Neuronal stem cell (in vitro differentiated cells): ENCODE results near the gene TRIM66.

ENCODE experiments used
- DNase-seq: peaks from one replicate; pipeline ENCODE4 v3.0.0-alpha.2; 2013; ENCODE audit warnings: low spot score
- H2AFZ ChIP-seq: one replicate; pipeline ENCODE4 v1.6.1; 2013; ENCODE audit warnings: mild to moderate bottlenecking, low read length, inconsistent platforms
- H2AK5ac ChIP-seq: 2 replicates; pipeline ENCODE4 v1.6.1; 2013; ENCODE audit warnings: low read depth, mild to moderate bottlenecking, inconsistent platforms, low read length, moderate library complexity, mixed read lengths
- H2BK120ac ChIP-seq: 2 replicates; pipeline ENCODE4 v1.6.1; 2013; ENCODE audit warnings: low read depth, mild to moderate bottlenecking, inconsistent platforms, low read length, moderate library complexity, mixed read lengths
- H2BK12ac ChIP-seq: one replicate; pipeline ENCODE4 v1.6.1; 2013; ENCODE audit warnings: low read length, inconsistent platforms
- H2BK15ac ChIP-seq: 2 replicates; pipeline ENCODE4 v1.6.1; 2013; ENCODE audit warnings: mild to moderate bottlenecking, low read length, inconsistent platforms, mixed read lengths
- H2BK5ac ChIP-seq: one replicate; pipeline ENCODE4 v1.6.1; 2013; ENCODE audit warnings: inconsistent platforms, mild to moderate bottlenecking, low read length, moderate library complexity
- H3K14ac ChIP-seq: one replicate; pipeline ENCODE4 v1.6.1; 2013; ENCODE audit warnings: low read length, inconsistent platforms
- H3K18ac ChIP-seq: 2 replicates; pipeline ENCODE4 v1.6.1; 2013; ENCODE audit warnings: low read length, inconsistent platforms
- H3K23ac ChIP-seq: 2 replicates; pipeline ENCODE4 v1.6.1; 2013; ENCODE audit warnings: low read depth, mild to moderate bottlenecking, mixed read lengths, low read length, inconsistent platforms; ENCODE audit not compliant: poor library complexity
- H3K27ac ChIP-seq: replicated peaks from 3 replicates; pipeline ENCODE4 v1.5.1; 2013; ENCODE audit warnings: low read length, inconsistent platforms
- H3K27me3 ChIP-seq, 3 experiments: 2 replicates each; pipeline ENCODE4 v1.6.1; 2013; ENCODE audit warnings: low read length in 3 of 3, mild to moderate bottlenecking in 2 of 3, inconsistent platforms in 1 of 3, low read depth in 1 of 3, mixed read lengths in 1 of 3, moderate library complexity in 1 of 3; ENCODE audit not compliant: control insufficient read depth in 3 of 3, insufficient read depth in 3 of 3
- H3K36me3 ChIP-seq, 2 donors: replicated peaks in 1 of 2; 2 replicates each; pipeline ENCODE4 v1.6.1; 2013; ENCODE audit warnings: low read length in 2 of 2; ENCODE audit not compliant: control insufficient read depth in 2 of 2, insufficient read depth in 2 of 2
- H3K4ac ChIP-seq: 2 replicates; pipeline ENCODE4 v1.6.1; 2013; ENCODE audit warnings: inconsistent platforms, mild to moderate bottlenecking, low read length, moderate library complexity
- H3K4me1 ChIP-seq, 2 donors: 1 replicate in 1 of 2; 2 replicates in 1 of 2; pipeline ENCODE4 v1.6.1; 2013; ENCODE audit warnings: low read length in 2 of 2, low read depth in 1 of 2; ENCODE audit not compliant: control insufficient read depth in 2 of 2, insufficient read depth in 1 of 2
- H3K4me2 ChIP-seq: one replicate; pipeline ENCODE4 v1.6.1; 2013; ENCODE audit warnings: mild to moderate bottlenecking, low read length, inconsistent platforms; ENCODE audit not compliant: insufficient read depth, poor library complexity, severe bottlenecking
- H3K4me3 ChIP-seq, 2 donors: 2 replicates each; pipeline ENCODE4 v1.5.1; 2013; ENCODE audit warnings: low read length in 2 of 2, mild to moderate bottlenecking in 2 of 2, inconsistent platforms in 1 of 2, moderate library complexity in 1 of 2
- H3K79me1 ChIP-seq: one replicate; pipeline ENCODE4 v1.6.1; 2013; ENCODE audit warnings: low read depth, mild to moderate bottlenecking, inconsistent platforms, low read length, moderate library complexity
- H3K9ac ChIP-seq: one replicate; pipeline ENCODE4 v1.6.1; 2013; ENCODE audit warnings: mild to moderate bottlenecking, low read depth, low read length, inconsistent platforms; ENCODE audit not compliant: poor library complexity
- H3K9me3 ChIP-seq, 2 donors: replicated peaks in 1 of 2; 2 replicates each; pipeline versions ENCODE3 to v1.6.1; 2013; ENCODE audit warnings: low read length in 2 of 2, mild to moderate bottlenecking in 2 of 2, inconsistent platforms in 1 of 2, low read depth in 1 of 2, mixed read lengths in 1 of 2, moderate library complexity in 1 of 2; ENCODE audit not compliant: control insufficient read depth in 2 of 2, insufficient read depth in 1 of 2
- H4K8ac ChIP-seq: one replicate; pipeline ENCODE4 v1.6.1; 2013; ENCODE audit warnings: low read depth, mild to moderate bottlenecking, inconsistent platforms, low read length, moderate library complexity
- H4K91ac ChIP-seq: one replicate; pipeline ENCODE4 v1.6.1; 2013; ENCODE audit warnings: low read length, low read depth, mild to moderate bottlenecking, inconsistent platforms; ENCODE audit not compliant: poor library complexity
- WGBS, 2 donors: extraction: QIAGEN DNeasy Blood & Tissue Kit; methylation state at CpG; one replicate each; pipeline ENCODE4 v1.1.7; 2013; ENCODE audit warnings: missing lambda C conversion rate in 2 of 2, mixed read lengths in 1 of 2; ENCODE audit not compliant: insufficient read length in 2 of 2, insufficient replicate concordance in 1 of 2; ENCODE audit errors: extremely low coverage in 2 of 2; 5-methylcytosine and 5-hydroxymethylcytosine counted together

Gene TRIM66

DNA sequence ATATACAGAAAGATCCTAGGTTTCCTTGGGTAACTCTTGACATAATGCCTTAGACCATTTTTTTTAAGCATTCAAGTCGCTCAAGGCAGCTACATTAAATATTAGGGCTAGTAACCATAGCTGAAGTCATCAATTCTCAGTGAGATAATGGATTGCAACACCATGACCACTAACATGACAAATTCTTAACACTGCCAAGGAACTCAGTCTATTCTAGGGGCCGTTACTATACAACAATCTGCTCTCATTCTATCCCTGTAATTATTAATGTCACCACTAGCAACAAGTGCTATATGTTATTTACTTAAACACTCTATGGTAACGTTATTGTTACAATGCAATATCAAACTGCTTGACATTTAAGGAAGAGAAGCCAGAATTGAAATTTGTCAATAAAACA is 85.3 kb downstream of the TRIM66 start:
- H2BK5ac ChIP-seq: no peak overlapping the region
- H3K4me3 ChIP-seq: no peak overlapping the region
- H4K91ac ChIP-seq: no peak overlapping the region
- H3K36me3 ChIP-seq: no peaks in the 10 kb centered on the region
- no peak overlapping the region for H2BK15ac ChIP-seq
- H3K9me3 ChIP-seq: no peaks in the 10 kb centered on the region
- H2AFZ ChIP-seq: no peak overlapping the region
- no peaks in the 10 kb centered on the region for H3K27me3 ChIP-seq
- no peak overlapping the region for H2BK12ac ChIP-seq
- no peak overlapping the region for H3K14ac ChIP-seq
- no peak overlapping the region for H3K9ac ChIP-seq
- peaks cover 3 to 13% of the 10 kb centered on the region in 2 donors for H3K4me1 ChIP-seq
- WGBS, 2 donors: no CpG with 5 or more reads among the region's 3 CpGs
- no peak overlapping the region for H2AK5ac ChIP-seq
- no peak overlapping the region for H3K4ac ChIP-seq
- no peak overlapping the region for H3K18ac ChIP-seq
- no peak for DNase-seq
- H3K4me2 ChIP-seq: no peak overlapping the region
- H4K8ac ChIP-seq: no peak overlapping the region
- no peak overlapping the region for H2BK120ac ChIP-seq
- no peak overlapping the region for H3K27ac ChIP-seq
- no peak overlapping the region for H3K23ac ChIP-seq
- H3K79me1 ChIP-seq: no peaks in the 10 kb centered on the region

DNA sequence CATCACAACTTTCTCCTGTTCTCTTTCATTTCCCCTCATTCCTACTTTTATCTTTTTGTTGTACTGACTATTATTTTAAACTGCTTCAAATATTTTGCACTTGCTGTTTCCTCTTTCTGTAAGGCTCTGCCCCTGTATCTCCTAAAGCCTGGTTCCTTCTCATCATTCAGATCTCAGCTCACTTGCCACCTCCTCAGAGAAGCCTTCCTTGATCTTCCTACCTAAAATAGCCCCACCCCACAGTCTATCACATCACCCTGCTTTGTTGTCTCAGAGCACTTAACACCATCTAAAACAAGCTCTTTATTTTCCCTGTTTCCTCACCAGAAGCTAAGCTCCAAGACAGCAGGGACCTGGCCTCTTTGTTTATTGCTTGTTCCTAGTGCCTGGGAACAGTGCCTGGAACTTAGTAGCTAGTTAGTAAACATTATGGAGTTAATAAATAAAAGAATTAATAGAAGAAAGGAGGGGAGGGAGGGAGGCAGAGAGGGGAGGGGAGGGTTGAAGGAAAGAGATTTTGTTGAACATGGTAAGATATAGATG is 85.9 kb downstream of the TRIM66 start:
- no peaks in the 10 kb centered on the region for H3K79me1 ChIP-seq
- no peak overlapping the region for H2BK120ac ChIP-seq
- H3K36me3 ChIP-seq: no peaks in the 10 kb centered on the region
- H3K4ac ChIP-seq: no peak overlapping the region
- no peak overlapping the region for H4K8ac ChIP-seq
- no peaks in the 10 kb centered on the region for H3K9me3 ChIP-seq
- no peak overlapping the region for H2AK5ac ChIP-seq
- H2BK15ac ChIP-seq: no peak overlapping the region
- no peak overlapping the region for H3K23ac ChIP-seq
- H3K18ac ChIP-seq: no peak overlapping the region
- H3K4me1 ChIP-seq: peaks cover 2 to 10% of the 10 kb centered on the region in 2 donors
- DNase-seq: no peak
- H3K4me2 ChIP-seq: no peak overlapping the region
- H3K27me3 ChIP-seq: no peaks in the 10 kb centered on the region
- no peak overlapping the region for H2BK12ac ChIP-seq
- no peak overlapping the region for H3K27ac ChIP-seq
- no peak overlapping the region for H3K9ac ChIP-seq
- H3K4me3 ChIP-seq: no peak overlapping the region
- no peak overlapping the region for H3K14ac ChIP-seq
- H4K91ac ChIP-seq: no peak overlapping the region
- no peak overlapping the region for H2BK5ac ChIP-seq
- no peak overlapping the region for H2AFZ ChIP-seq

DNA sequence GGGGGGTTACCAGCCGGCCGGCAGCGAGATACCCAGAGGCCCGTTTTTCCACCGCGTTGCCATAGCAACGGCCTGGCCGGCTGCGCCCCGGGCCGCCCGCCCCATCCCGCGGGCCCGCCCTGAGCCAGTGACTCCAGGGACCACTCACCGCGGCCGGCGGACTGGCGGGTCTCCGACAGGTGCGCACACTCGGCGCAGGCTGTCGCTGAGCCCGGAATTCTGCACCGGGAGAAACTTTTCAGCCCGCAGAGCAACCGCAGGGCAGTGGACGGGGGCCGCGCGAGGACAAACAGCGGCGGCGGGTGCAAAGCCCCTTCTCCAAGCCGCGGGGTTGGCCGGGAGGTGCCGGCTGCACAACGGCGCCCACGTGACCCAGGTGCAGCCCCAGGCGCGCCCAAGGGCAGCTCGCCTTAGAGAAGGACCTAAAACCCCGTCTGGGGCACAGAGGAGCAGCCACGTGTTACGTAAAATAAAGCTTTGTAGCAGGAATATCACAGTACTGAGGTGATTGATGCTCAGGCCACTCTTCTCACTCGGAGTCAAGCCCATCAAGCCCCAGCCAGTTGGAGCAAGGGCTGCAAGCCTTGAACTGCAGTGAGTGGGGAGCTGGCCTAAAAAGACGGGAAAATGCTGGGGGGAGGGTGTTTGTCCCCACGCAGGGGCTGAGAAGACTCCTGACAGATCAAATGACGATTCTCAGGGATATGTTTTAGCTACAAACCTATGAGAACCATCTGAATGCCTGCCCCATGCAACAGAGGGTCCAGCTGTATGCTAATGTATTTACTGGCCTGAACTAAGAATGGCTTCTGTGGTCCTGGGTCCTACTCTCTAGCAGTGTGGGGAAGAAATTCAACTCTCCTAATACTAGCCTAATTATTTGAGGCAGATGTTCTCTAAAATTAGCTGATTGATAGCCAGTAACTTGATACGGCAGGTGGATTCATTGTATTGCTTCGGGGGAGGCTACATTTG is 88.2 kb downstream of the TRIM66 start, which contains the start of gene STK33:
Gene STK33 (minus strand): TSS at position 294 of the 975 bp plus-strand sequence. CDS start 119,323 bp downstream, outside the sequence.
- Histone ChIP-seq H3K4me3 (peak within 1 kb of the TSS; percentile 86 to 88), H2BK120ac (no peak within 1 kb of the TSS), H3K23ac (no peak within 1 kb of the TSS), H3K79me1 (no peaks in the 10 kb centered on the region), H3K18ac (peak within 1 kb of the TSS; percentile 98), H3K27ac (peak within 1 kb of the TSS; percentile 50), H2BK5ac (peak within 1 kb of the TSS; percentile 95), H4K91ac (peak within 1 kb of the TSS; percentile 2), H3K9me3 (peaks cover 0 to under 1% of the 10 kb centered on the region in 2 donors), H2AFZ (peak within 1 kb of the TSS; percentile 99), H3K14ac (peak within 1 kb of the TSS; percentile 38), H2AK5ac (peak within 1 kb of the TSS; percentile 63), H2BK15ac (peak within 1 kb of the TSS; percentile 67), H3K4me1 (peaks cover 0 to 6% of the 10 kb centered on the region in 2 donors), H3K9ac (peak within 1 kb of the TSS; percentile 88), H3K27me3 (no peaks in the 10 kb centered on the region), H2BK12ac (peak within 1 kb of the TSS; percentile 84), H3K4ac (peak within 1 kb of the TSS; percentile 95), H3K4me2 (peak within 1 kb of the TSS; percentile 89), H3K36me3 (no peaks in the 10 kb centered on the region), H4K8ac (peak within 1 kb of the TSS; percentile 92)
- peak; percentile 69 for DNase-seq
- WGBS, 2 donors: no CpG with 5 or more reads among the region's 55 CpGs

DNA sequence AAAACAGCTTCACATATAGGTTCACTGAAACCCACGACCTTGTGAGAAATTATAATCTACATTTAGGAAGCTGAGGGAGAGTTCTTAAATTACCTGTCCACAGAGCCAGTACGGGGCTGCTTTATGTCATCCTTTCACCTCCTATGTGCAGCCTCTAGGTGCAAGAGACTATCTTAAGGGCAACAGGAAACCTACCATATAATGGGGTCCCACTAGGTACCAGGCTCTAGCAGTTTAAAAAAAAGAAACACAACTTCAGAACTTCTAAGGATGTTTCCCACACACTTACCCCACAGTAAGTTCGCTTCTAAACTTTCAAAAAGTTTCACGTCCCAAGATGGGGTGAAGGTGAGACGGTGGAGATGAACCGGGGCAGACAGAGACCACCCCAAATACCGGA is 89.0 kb downstream of the TRIM66 start:
- H3K36me3 ChIP-seq: no peaks in the 10 kb centered on the region
- no peak overlapping the region for H3K23ac ChIP-seq
- H3K9ac ChIP-seq: no peak overlapping the region
- no peak overlapping the region for H4K91ac ChIP-seq
- no peak overlapping the region for H4K8ac ChIP-seq
- peak overlapping the region; percentile 99 for H2AFZ ChIP-seq
- no peaks in the 10 kb centered on the region for H3K27me3 ChIP-seq
- peaks cover 0 to 5% of the 10 kb centered on the region in 2 donors for H3K9me3 ChIP-seq
- peak overlapping the region; percentile 89 for H3K4me2 ChIP-seq
- WGBS, 2 donors: no CpG with 5 or more reads among the region's 7 CpGs
- peak overlapping the region; percentile 95 for H2BK5ac ChIP-seq
- no peak overlapping the region for H2BK120ac ChIP-seq
- no peak overlapping the region for H3K4ac ChIP-seq
- no peak for DNase-seq
- peak overlapping the region; percentile 67 for H2BK15ac ChIP-seq
- peaks cover 0 to 6% of the 10 kb centered on the region in 2 donors for H3K4me1 ChIP-seq
- H3K18ac ChIP-seq: no peak overlapping the region
- peak overlapping the region; percentile 86 to 88 for H3K4me3 ChIP-seq
- peak overlapping the region; percentile 63 for H2AK5ac ChIP-seq
- H3K79me1 ChIP-seq: no peaks in the 10 kb centered on the region
- H2BK12ac ChIP-seq: no peak overlapping the region
- peak overlapping the region; percentile 38 for H3K14ac ChIP-seq
- H3K27ac ChIP-seq: no peak overlapping the region
